Muscle layer of duodenum (tissue), 2 donors: ENCODE measurements around the gene VPS13D.

ENCODE experiments used
- H3K27ac ChIP-seq: one replicate; pipeline ENCODE4 v1.7.0; 2013; ENCODE audit warnings: mild to moderate bottlenecking, low read length
- H3K27me3 ChIP-seq: one replicate; pipeline ENCODE4 v1.7.0; 2013; ENCODE audit warnings: low read depth, mild to moderate bottlenecking, control low read depth, low read length
- H3K36me3 ChIP-seq, 2 donors: one replicate each; pipeline ENCODE4 v1.7.0; 2013; ENCODE audit warnings: low read length in 2 of 2, control low read depth in 1 of 2, mild to moderate bottlenecking in 1 of 2; ENCODE audit not compliant: insufficient read depth in 2 of 2, control insufficient read depth in 1 of 2
- H3K4me1 ChIP-seq, 2 donors: one replicate each; pipeline ENCODE4 v1.7.0; 2013; ENCODE audit warnings: low read length in 2 of 2, mild to moderate bottlenecking in 2 of 2, control low read depth in 1 of 2, moderate library complexity in 1 of 2; ENCODE audit not compliant: insufficient read depth in 2 of 2, control insufficient read depth in 1 of 2
- H3K4me3 ChIP-seq, 2 donors: one replicate each; pipeline ENCODE4 v1.7.0; 2013; ENCODE audit warnings: low read length in 2 of 2, low read depth in 1 of 2, mild to moderate bottlenecking in 1 of 2
- H3K9me3 ChIP-seq, 2 donors: one replicate each; pipeline ENCODE4 v1.7.0; 2013; ENCODE audit warnings: low read length in 2 of 2, control low read depth in 1 of 2, mild to moderate bottlenecking in 1 of 2; ENCODE audit not compliant: control insufficient read depth in 1 of 2
- donor health status: healthy.

The VPS13D gene

GRCh38 chr1:12436345-12436658 is 206.5 kb downstream of the VPS13D start:
- no peaks in the 10 kb centered on the region for H3K36me3 ChIP-seq
- H3K4me3 ChIP-seq: no peak overlapping the region
- H3K27me3 ChIP-seq: no peaks in the 10 kb centered on the region
- no peaks in the 10 kb centered on the region for H3K9me3 ChIP-seq
- H3K27ac ChIP-seq: peak overlapping the region; percentile 32
- H3K4me1 ChIP-seq: peaks cover 21 to 22% of the 10 kb centered on the region in 2 donors

GRCh38 chr1:12436817-12437599 is 207.2 kb downstream of the VPS13D start:
- Histone ChIP-seq H3K27me3 (no peaks in the 10 kb centered on the region), H3K27ac (no peak overlapping the region), H3K4me3 (no peak overlapping the region), H3K4me1 (peaks cover 21 to 22% of the 10 kb centered on the region in 2 donors), H3K9me3 (no peaks in the 10 kb centered on the region), H3K36me3 (no peaks in the 10 kb centered on the region)

GRCh38 chr1:12437629-12438028 is 207.8 kb downstream of the VPS13D start:
- H3K4me3 ChIP-seq: no peak overlapping the region
- no peaks in the 10 kb centered on the region for H3K9me3 ChIP-seq
- no peaks in the 10 kb centered on the region for H3K27me3 ChIP-seq
- no peaks in the 10 kb centered on the region for H3K36me3 ChIP-seq
- H3K4me1 ChIP-seq: peaks cover 19 to 21% of the 10 kb centered on the region in 2 donors
- no peak overlapping the region for H3K27ac ChIP-seq

- Histone ChIP-seq H3K27me3 (no peaks in the 10 kb centered on the region), H3K27ac (no peak overlapping the region), H3K4me1 (peaks cover 11 to 14% of the 10 kb centered on the region in 2 donors), H3K36me3 (no peaks in the 10 kb centered on the region), H3K4me3 (no peak overlapping the region), H3K9me3 (no peaks in the 10 kb centered on the region)
These were observed 208.6 kb downstream of the VPS13D start for GRCh38 chr1:12438349-12438924.

- Histone ChIP-seq H3K27me3 (no peaks in the 10 kb centered on the region), H3K27ac (no peak overlapping the region), H3K4me3 (no peak overlapping the region), H3K9me3 (no peaks in the 10 kb centered on the region), H3K4me1 (peaks cover 4 to 8% of the 10 kb centered on the region in 2 donors), H3K36me3 (no peaks in the 10 kb centered on the region)
These were observed 209.2 kb downstream of the VPS13D start for GRCh38 chr1:12439073-12439472.

- Histone ChIP-seq H3K4me3 (no peak overlapping the region), H3K27ac (no peak overlapping the region), H3K9me3 (no peaks in the 10 kb centered on the region), H3K27me3 (no peaks in the 10 kb centered on the region), H3K36me3 (no peaks in the 10 kb centered on the region), H3K4me1 (no peaks in the 10 kb centered on the region)
These were observed 211.7 kb downstream of the VPS13D start for GRCh38 chr1:12441414-12442105.

- no peaks in the 10 kb centered on the region for H3K9me3 ChIP-seq
- no peaks in the 10 kb centered on the region for H3K27me3 ChIP-seq
- no peak overlapping the region for H3K4me3 ChIP-seq
- peaks cover 0 to 5% of the 10 kb centered on the region in 2 donors for H3K4me1 ChIP-seq
- no peaks in the 10 kb centered on the region for H3K36me3 ChIP-seq
- no peak overlapping the region for H3K27ac ChIP-seq
These were observed 212.4 kb downstream of the VPS13D start for GRCh38 chr1:12442217-12442616.

GRCh38 chr1:12443151-12443550 is 213.3 kb downstream of the VPS13D start:
- Histone ChIP-seq H3K4me3 (no peak overlapping the region), H3K27ac (no peak overlapping the region), H3K4me1 (peaks cover 7 to 9% of the 10 kb centered on the region in 2 donors), H3K9me3 (no peaks in the 10 kb centered on the region), H3K36me3 (no peaks in the 10 kb centered on the region), H3K27me3 (no peaks in the 10 kb centered on the region)

- H3K4me1 ChIP-seq: peaks cover 18 to 21% of the 10 kb centered on the region in 2 donors
- H3K9me3 ChIP-seq: no peaks in the 10 kb centered on the region
- no peak overlapping the region for H3K27ac ChIP-seq
- no peaks in the 10 kb centered on the region for H3K27me3 ChIP-seq
- no peak overlapping the region for H3K4me3 ChIP-seq
- H3K36me3 ChIP-seq: no peaks in the 10 kb centered on the region
These were observed 214.6 kb downstream of the VPS13D start for GRCh38 chr1:12444329-12444841.

GRCh38 chr1:12445257-12445656 is 215.4 kb downstream of the VPS13D start:
- Histone ChIP-seq H3K27me3 (no peaks in the 10 kb centered on the region), H3K9me3 (no peaks in the 10 kb centered on the region), H3K4me1 (peaks cover 18 to 30% of the 10 kb centered on the region in 2 donors), H3K27ac (no peak overlapping the region), H3K4me3 (no peak overlapping the region), H3K36me3 (no peaks in the 10 kb centered on the region)

GRCh38 chr1:12446593-12446992 is 216.8 kb downstream of the VPS13D start:
- H3K4me1 ChIP-seq: peaks cover 18 to 38% of the 10 kb centered on the region in 2 donors
- no peaks in the 10 kb centered on the region for H3K9me3 ChIP-seq
- no peak overlapping the region for H3K4me3 ChIP-seq
- no peaks in the 10 kb centered on the region for H3K36me3 ChIP-seq
- H3K27me3 ChIP-seq: no peaks in the 10 kb centered on the region
- H3K27ac ChIP-seq: peak overlapping the region; percentile 52
